DND-41 (cell line): ENCODE results near the gene HELB.
A peak's percentile ranks its signal among the peaks of the same experiment; 100 is the strongest.
"Not testable (repeated sequence)": the region's sequence is repeated elsewhere in the genome, so short reads cannot be mapped to it uniquely, and the experiment has no call there.

Source experiments
- ATAC-seq: fragments of 200-7000 bp; cut with Tn5 transposase; 3 replicates; pipeline ENCODE4 v1.9.1; 2021; ENCODE audit warnings: low read depth; ENCODE audit not compliant: insufficient read depth
- DNase-seq: peaks from one replicate; pipeline ENCODE4 v3.0.0-alpha.2; 2020
- H2AFZ ChIP-seq: 2 replicates; pipeline ENCODE4 v1.6.0; 2012; ENCODE audit warnings: low read depth, low read length
- H3K27ac ChIP-seq: 2 replicates; pipeline ENCODE4 v1.5.1; 2012; ENCODE audit warnings: low read length, inconsistent platforms
- H3K27me3 ChIP-seq: fragments of 200-600 bp; sonication (generic); 2 replicates; pipeline ENCODE4 v1.6.0; 2012; ENCODE audit warnings: low read length, mild to moderate bottlenecking, inconsistent platforms; ENCODE audit not compliant: insufficient read depth, poor library complexity
- H3K36me3 ChIP-seq: 2 replicates; pipeline ENCODE4 v1.5.1; 2012; ENCODE audit warnings: low read length, inconsistent platforms; ENCODE audit not compliant: insufficient read depth
- H3K4me1 ChIP-seq: 2 replicates; pipeline ENCODE4 v1.5.1; 2012; ENCODE audit warnings: mild to moderate bottlenecking, low read length; ENCODE audit not compliant: insufficient read depth
- H3K4me2 ChIP-seq: 2 replicates; pipeline ENCODE4 v1.6.0; 2012; ENCODE audit warnings: mild to moderate bottlenecking, moderate library complexity, low read length, inconsistent platforms; ENCODE audit not compliant: insufficient read depth
- H3K4me3 ChIP-seq, 2 experiments: fragments of 200-600 bp in 1 of 2; shearing (Covaris generic) in 1 of 2; 2 replicates each; pipeline ENCODE4 v1.5.1; 2012 to 2016; ENCODE audit warnings: inconsistent platforms in 2 of 2, low read length in 2 of 2, mild to moderate bottlenecking in 2 of 2, low read depth in 1 of 2, moderate library complexity in 1 of 2
- H3K79me2 ChIP-seq: 2 replicates; pipeline ENCODE4 v1.6.0; 2012; ENCODE audit warnings: low read length, inconsistent platforms; ENCODE audit not compliant: insufficient read depth
- H3K9ac ChIP-seq: 2 replicates; pipeline ENCODE4 v1.6.0; 2012; ENCODE audit warnings: low read depth, mild to moderate bottlenecking, inconsistent platforms, low read length, moderate library complexity
- H3K9me3 ChIP-seq: 2 replicates; pipeline ENCODE4 v1.5.1; 2012; ENCODE audit warnings: low read length, moderate library complexity, mild to moderate bottlenecking, inconsistent platforms; ENCODE audit not compliant: insufficient read depth, severe bottlenecking
- H4K20me1 ChIP-seq: 2 replicates; pipeline ENCODE4 v1.6.0; 2012; ENCODE audit warnings: low read length; ENCODE audit not compliant: insufficient read depth
- CTCF ChIP-seq: IDR thresholded peaks from 2 replicates; pipeline ENCODE4 v1.5.1; 2012; ENCODE audit warnings: borderline replicate concordance, low read length, moderate library complexity, mild to moderate bottlenecking; ENCODE audit not compliant: poor library complexity, severe bottlenecking; ENCODE audit errors: extremely low read depth
- EZH2 ChIP-seq: IDR thresholded peaks from 3 replicates; pipeline ENCODE4 v1.6.1; 2012; ENCODE audit warnings: borderline replicate concordance, low read depth, mild to moderate bottlenecking, moderate library complexity, low read length, inconsistent platforms; ENCODE audit not compliant: severe bottlenecking

The HELB gene

GRCh38 chr12:66296176-66296683 lies 6.1 kb upstream of the HELB start:
- Histone ChIP-seq H3K9me3 (no peaks in the 10 kb centered on the region), H3K4me1 (peaks cover under 1% of the 10 kb centered on the region; the same call in 1 of the 2 replicates), H4K20me1 (no peaks in the 10 kb centered on the region), H3K4me2 (no peak overlapping the region), H3K4me3 (no peak overlapping the region), H2AFZ (no peak overlapping the region), H3K27me3 (peaks cover 2% of the 10 kb centered on the region), H3K27ac (no peak overlapping the region), H3K79me2 (no peaks in the 10 kb centered on the region), H3K36me3 (no peaks in the 10 kb centered on the region), H3K9ac (no peak overlapping the region)
- DNase-seq (no peak), ATAC-seq (no peak)
- TF ChIP-seq EZH2 (no peak), CTCF (no peak)

- no peaks in the 10 kb centered on the region for H3K36me3 ChIP-seq
- DNase-seq (no peak), ATAC-seq (no peak)
- no peak overlapping the region for H2AFZ ChIP-seq
- H3K27ac ChIP-seq, result no peak overlapping the region
- H3K4me2 ChIP-seq, result no peak overlapping the region
- TF ChIP-seq CTCF (no peak), EZH2 (no peak)
- no peaks in the 10 kb centered on the region for H4K20me1 ChIP-seq
- no peaks in the 10 kb centered on the region for H3K9me3 ChIP-seq
- no peaks in the 10 kb centered on the region for H3K79me2 ChIP-seq
- peaks cover 9% of the 10 kb centered on the region for H3K4me1 ChIP-seq
- no peak overlapping the region for H3K9ac ChIP-seq
- H3K27me3 ChIP-seq, result peaks cover 2% of the 10 kb centered on the region
- no peak overlapping the region for H3K4me3 ChIP-seq
Measured at GRCh38 chr12:66297080-66297479, 5.2 kb upstream of the HELB start.

GRCh38 chr12:66297923-66298322 lies 4.4 kb upstream of the HELB start:
- Histone ChIP-seq H3K79me2 (peaks cover 7% of the 10 kb centered on the region), H3K9ac (no peak overlapping the region), H3K27me3 (peaks cover 2% of the 10 kb centered on the region), H3K36me3 (no peaks in the 10 kb centered on the region), H4K20me1 (no peaks in the 10 kb centered on the region), H3K4me2 (no peak overlapping the region), H3K4me1 (peaks cover 10% of the 10 kb centered on the region), H3K9me3 (no peaks in the 10 kb centered on the region), H3K27ac (no peak overlapping the region), H3K4me3 (no peak overlapping the region), H2AFZ (no peak overlapping the region)
- ATAC-seq (no peak), DNase-seq (no peak)
- TF ChIP-seq EZH2, result no peak
- TF ChIP-seq CTCF, result no peak

DNA sequence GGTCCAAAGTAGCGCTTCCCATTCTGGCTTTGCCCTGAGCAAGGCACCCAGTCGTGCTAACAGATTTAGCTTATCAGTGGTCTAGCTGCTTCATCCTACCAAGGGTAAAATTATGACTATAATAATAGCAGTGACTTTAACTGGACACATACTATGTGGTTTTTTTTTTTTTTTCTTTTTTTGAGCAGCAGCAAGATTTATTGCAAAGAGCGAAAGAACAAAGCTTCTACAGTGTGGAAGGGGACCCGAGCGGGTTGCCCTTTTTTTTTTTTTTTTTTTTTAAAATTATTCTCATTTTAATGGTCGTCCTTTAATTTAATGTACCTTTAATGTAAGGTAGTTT lies 505 bp downstream of the HELB start:
- Histone ChIP-seq H4K20me1 (no peaks in the 10 kb centered on the region), H3K27ac (peak overlapping the region; percentile 97), H3K4me3 (peak overlapping the region; percentile 70 to 94; a peak in 3 of 4 replicates), H3K9ac (peak overlapping the region; percentile 83), H3K36me3 (no peaks in the 10 kb centered on the region; the same call in 1 of the 2 replicates), H3K4me2 (peak overlapping the region; percentile 96), H3K27me3 (peaks cover 2% of the 10 kb centered on the region), H3K4me1 (peaks cover 40% of the 10 kb centered on the region), H2AFZ (peak overlapping the region; percentile 96), H3K79me2 (peaks cover 26% of the 10 kb centered on the region), H3K9me3 (no peaks in the 10 kb centered on the region)
- ATAC-seq (no peak), DNase-seq (no peak)
- TF ChIP-seq CTCF (no peak), EZH2 (no peak)

DNA sequence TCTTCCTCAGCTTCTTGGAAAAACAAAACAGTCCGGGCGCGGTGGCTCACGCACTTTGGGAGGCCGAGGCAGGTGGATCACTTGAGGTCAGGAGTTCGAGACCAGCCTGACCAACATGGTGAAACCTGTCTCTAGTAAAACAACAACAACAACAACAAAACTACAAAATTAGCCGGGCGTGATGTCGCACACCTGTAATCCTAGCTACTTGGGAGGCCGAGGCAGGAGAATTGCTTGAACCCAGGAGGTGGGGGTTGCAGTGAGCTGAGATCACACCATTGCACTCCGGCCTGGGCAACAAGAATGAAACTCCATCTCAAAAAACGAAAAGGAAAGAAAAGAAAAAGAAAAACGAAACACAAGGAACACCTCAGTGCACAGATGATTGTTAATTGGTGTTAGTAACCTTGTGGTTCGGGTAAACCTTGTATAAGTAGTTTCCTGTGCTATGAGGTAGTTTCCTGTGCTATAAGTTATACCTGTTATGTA lies 1.1 kb downstream of the HELB start:
- H3K36me3 ChIP-seq, ATAC-seq, H4K20me1 ChIP-seq, DNase-seq, H3K27me3 ChIP-seq, H2AFZ ChIP-seq, H3K9me3 ChIP-seq: not testable (repeated sequence)
- Histone ChIP-seq H3K4me1 (peaks cover 40% of the 10 kb centered on the region), H3K9ac (peak overlapping the region; percentile 83), H3K4me2 (peak overlapping the region; percentile 96), H3K27ac (peak overlapping the region; percentile 13; the same call in 1 of the 2 replicates), H3K79me2 (peaks cover 26% of the 10 kb centered on the region), H3K4me3 (peak overlapping the region; percentile 70 to 94; a peak in 3 of 4 replicates)
